Panc1 (cell line): ENCODE results near the gene CACNG3.

Experiments used
- POLR2AphosphoS5 ChIP-seq: IDR thresholded peaks from 2 replicates; pipeline ENCODE4 v1.6.1; 2012; ENCODE audit warnings: mild to moderate bottlenecking, low read depth, low read length, moderate library complexity
- TCF7L2 ChIP-seq: IDR thresholded peaks from 2 replicates; pipeline ENCODE4 v1.6.1; 2011; ENCODE audit warnings: mild to moderate bottlenecking, low read depth, low read length, inconsistent platforms
- TF ChIP-seq, protein P1 (sequence below): fragments of 450-650 bp; IDR thresholded peaks from 2 replicates; pipeline ENCODE4 v1.5.1; 2017; ENCODE audit warnings: mild to moderate bottlenecking
- TF ChIP-seq, protein P2 (sequence below), 2 experiments: IDR thresholded peaks; 2 replicates each; pipeline ENCODE4 v1.6.1; 2011 to 2012; ENCODE audit warnings: low read depth in 2 of 2, control low read depth in 1 of 2, low read length in 1 of 2, mild to moderate bottlenecking in 1 of 2, moderate library complexity in 1 of 2; ENCODE audit not compliant: insufficient read depth in 1 of 2

DNA sequence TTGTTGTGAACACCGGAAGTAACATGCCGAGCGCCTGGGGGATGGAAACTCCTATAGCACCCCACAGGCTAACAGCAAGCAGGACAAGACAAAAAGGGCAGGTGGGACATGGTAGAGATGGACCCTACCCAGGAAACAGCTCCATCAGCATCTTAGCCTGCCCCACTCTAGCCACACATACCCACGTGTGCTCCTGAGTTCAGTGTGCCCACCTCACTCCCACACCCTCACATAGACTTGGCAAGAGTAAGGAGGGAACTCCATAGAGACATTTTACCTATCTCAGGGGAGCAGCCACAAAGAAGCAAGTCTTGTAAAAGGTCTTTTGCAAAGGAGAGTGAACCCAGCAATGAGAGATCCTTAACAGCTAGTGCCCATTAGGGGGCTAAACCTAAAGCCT is 37.8 kb upstream of the CACNG3 start:
- TF ChIP-seq, protein P1, sequence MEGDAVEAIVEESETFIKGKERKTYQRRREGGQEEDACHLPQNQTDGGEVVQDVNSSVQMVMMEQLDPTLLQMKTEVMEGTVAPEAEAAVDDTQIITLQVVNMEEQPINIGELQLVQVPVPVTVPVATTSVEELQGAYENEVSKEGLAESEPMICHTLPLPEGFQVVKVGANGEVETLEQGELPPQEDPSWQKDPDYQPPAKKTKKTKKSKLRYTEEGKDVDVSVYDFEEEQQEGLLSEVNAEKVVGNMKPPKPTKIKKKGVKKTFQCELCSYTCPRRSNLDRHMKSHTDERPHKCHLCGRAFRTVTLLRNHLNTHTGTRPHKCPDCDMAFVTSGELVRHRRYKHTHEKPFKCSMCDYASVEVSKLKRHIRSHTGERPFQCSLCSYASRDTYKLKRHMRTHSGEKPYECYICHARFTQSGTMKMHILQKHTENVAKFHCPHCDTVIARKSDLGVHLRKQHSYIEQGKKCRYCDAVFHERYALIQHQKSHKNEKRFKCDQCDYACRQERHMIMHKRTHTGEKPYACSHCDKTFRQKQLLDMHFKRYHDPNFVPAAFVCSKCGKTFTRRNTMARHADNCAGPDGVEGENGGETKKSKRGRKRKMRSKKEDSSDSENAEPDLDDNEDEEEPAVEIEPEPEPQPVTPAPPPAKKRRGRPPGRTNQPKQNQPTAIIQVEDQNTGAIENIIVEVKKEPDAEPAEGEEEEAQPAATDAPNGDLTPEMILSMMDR, result no peak
- TF ChIP-seq TCF7L2, result no peak
- no peak for TF ChIP-seq POLR2AphosphoS5
- TF ChIP-seq, protein P2, sequence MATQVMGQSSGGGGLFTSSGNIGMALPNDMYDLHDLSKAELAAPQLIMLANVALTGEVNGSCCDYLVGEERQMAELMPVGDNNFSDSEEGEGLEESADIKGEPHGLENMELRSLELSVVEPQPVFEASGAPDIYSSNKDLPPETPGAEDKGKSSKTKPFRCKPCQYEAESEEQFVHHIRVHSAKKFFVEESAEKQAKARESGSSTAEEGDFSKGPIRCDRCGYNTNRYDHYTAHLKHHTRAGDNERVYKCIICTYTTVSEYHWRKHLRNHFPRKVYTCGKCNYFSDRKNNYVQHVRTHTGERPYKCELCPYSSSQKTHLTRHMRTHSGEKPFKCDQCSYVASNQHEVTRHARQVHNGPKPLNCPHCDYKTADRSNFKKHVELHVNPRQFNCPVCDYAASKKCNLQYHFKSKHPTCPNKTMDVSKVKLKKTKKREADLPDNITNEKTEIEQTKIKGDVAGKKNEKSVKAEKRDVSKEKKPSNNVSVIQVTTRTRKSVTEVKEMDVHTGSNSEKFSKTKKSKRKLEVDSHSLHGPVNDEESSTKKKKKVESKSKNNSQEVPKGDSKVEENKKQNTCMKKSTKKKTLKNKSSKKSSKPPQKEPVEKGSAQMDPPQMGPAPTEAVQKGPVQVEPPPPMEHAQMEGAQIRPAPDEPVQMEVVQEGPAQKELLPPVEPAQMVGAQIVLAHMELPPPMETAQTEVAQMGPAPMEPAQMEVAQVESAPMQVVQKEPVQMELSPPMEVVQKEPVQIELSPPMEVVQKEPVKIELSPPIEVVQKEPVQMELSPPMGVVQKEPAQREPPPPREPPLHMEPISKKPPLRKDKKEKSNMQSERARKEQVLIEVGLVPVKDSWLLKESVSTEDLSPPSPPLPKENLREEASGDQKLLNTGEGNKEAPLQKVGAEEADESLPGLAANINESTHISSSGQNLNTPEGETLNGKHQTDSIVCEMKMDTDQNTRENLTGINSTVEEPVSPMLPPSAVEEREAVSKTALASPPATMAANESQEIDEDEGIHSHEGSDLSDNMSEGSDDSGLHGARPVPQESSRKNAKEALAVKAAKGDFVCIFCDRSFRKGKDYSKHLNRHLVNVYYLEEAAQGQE (IDR thresholded peaks at IDR 0.05; ENCODE audit: insufficient read depth in 1 of 2, low read depth in 2 of 2, low read length in 1 of 2), result no peak
